SW 1271 (cell line): ENCODE data around the gene LLGL2.
A peak's percentile ranks its signal among the peaks of the same experiment; 100 is the strongest.

Experiments used
- DNase-seq, 2 experiments: peaks; one replicate each; lab custom pipeline; 2025; lab: John Stamatoyannopoulos, UW

Gene LLGL2

GRCh38 chr17:75521951-75522727 lies 3.4 kb upstream of the LLGL2 start:
- DNase-seq, result peak in 1 of 2 experiments; percentile 6

DNA sequence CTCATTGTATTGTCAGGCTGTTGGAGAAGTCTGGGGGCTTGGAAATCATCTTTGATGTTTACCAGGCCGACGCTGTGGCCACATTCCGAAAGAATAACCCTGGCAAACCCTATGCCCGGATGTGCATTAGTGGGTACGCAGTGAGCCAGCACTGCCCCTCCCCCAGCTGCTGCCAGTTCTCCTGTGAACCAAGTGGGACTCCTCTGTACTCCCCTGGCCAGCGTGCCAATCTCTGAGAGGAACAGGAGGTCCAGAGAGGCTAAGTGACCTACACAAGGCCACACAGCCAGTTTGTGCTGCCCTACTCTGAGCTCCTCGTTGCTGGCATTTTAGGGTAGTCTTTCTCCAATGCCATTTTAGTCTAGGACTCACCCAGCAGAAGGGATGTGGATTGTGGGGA lies 1.9 kb upstream of the LLGL2 start:
- no peak for DNase-seq

GRCh38 chr17:75524269-75524969 lies 1.1 kb upstream of the LLGL2 start:
- DNase-seq, result no peak

DNA sequence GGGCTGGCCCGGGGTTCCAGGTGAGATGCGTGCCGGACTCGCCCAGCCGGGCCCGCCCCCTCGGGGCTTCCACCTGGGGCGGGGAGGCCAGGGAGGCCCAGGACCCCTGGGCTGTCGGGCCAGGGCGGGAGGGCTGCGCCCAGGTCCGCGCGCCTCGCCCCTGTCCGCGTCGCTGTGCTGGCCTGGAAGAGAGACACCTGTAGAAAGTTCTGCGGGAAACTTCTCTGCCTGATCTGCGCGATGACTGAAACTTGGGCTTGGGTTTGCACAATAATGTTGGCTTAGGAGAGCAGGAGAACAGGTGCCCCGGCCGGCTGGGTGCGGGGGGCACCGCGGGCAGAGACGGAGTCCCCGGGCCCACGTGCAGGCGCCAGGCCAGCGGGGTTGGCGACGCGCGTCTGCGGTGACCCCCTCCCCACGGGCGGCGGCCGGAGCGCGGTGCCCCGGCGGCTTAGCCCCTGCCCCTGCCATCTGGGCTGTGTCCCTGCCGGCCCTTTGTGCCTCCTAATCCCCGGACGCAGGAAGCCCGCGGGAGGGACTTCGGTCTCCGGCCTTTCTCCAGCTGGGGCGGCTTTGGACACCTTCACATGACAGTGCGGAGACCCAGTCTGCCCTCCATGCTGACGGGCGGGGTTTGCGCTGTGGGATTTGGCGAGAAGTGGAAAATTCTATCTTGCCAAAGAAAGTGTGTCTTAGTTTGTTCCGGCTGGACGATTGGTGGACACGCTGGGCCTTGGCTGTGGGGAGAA lies 483 bp downstream of the LLGL2 start:
- no peak for DNase-seq

DNA sequence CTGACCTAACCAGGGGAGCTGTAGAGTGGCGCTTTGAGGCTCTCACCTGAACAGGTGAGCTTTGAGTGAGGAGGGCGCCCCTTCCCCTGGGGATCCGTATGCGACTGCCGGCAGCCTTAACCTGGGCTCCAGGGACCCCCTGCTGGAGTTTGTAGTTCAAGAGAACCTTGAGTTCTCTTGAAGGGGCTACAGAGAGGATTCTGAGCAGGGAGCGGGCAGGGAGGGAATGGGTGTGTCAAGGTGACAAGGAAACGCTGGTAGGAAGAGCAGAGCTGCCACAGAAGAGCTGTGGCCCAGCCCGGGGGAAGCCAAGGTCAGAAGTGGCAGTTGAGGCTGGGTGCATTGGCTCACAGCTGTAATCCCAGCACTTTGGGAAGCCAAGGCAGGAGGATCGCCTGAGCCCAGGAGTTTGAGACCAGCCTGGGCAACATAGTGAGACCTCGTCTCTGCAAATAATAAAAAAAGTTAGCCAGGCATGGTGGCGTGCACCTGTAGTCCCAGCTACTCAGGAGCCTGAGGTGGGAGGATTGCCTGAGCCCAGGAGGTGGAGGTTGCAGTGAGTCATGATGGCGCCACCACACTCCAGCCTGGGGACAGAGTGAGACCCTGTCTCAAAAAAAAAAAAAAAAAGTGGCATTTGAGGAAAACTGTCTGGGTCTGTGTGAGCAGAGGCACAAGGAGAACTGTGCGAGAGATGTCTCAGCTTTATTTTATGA lies 1.2 kb downstream of the LLGL2 start:
- DNase-seq, result no peak

DNA sequence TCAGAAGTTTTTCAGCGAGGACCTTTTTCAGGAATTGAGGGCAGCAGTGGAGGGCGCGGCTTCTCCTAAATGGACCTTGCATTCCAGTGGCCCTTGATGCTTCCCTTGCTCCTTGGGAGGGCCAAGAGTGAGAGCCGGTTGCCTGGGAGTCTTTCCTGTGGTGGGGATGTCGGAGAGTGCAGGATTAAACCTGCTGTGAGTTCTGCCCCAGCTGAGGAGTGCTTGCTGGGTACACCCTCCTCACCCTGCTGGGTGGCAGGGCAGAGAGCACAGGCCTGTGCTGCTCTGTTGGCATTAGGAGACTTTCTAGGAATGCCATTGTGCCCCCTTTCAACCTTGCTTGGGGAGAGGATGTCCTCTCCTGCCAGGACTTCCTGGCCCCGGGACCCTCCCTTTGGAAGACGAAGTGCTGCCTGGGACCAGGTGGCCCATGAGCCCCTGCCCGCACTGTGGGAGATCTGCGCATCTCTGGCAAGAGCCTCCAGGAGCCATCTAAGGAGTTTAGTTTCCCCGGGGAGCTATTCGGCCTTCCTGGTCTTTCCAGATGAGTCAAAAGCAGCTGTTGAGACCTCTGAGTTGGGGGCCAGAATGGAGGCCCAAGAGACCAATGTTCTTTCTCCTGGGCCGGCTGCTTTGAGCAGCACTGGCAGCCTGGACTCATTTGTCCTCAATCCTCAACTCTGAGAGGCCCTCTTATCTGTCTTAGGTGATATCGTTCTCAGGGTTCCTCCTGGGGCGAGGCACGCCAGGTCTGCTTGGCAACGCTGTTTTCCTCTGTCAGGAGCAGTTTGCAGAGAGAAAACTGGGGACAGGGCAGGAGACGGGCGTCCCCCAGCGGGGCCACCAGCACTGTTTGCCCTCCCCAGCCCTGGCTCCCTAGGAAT lies 5.6 kb downstream of the LLGL2 start:
- DNase-seq, result no peak

DNA sequence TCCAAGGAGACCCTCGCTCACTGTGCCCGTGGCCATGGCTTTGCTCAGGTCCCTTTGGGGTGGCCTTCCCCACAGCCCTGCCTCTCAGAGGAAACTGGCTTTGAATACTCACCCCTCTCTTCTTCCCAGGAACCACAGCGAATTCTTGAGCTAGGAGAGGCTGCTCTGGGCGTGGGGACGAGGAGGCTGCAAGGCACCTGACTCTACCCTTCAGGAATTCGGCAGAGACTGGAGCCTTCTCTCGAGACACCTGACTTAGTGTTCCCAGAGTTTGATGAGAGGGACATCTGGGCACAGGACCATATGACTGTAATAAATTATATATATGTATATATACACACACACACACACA lies 6.2 kb downstream of the LLGL2 start:
- no peak for DNase-seq

- no peak for DNase-seq
Measured at GRCh38 chr17:75535119-75535537, 9.6 kb downstream of the LLGL2 start.

GRCh38 chr17:75535871-75536270 lies 10.4 kb downstream of the LLGL2 start:
- no peak for DNase-seq

DNA sequence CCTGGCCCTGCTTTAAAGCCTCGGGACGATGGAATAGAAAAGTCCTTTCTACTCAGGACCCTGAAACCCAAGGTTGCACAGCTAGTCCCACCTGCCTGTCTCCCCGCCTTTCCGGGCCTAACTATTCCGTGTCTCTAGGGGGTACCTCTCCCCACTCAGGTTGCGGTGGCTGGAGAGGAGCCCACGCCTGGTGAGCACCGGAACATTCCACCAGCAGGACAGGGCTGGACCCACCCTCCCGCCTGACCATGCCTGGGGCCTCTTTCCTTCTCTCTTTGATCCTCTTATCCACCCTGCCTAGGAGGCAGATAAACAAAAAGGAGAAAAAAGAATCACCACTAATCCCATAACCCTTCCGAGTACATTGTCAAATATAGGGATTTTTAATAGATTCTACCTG lies 10.9 kb downstream of the LLGL2 start:
- no peak for DNase-seq

- no peak for DNase-seq
Measured at GRCh38 chr17:75539967-75540729, 14.7 kb downstream of the LLGL2 start.

DNA sequence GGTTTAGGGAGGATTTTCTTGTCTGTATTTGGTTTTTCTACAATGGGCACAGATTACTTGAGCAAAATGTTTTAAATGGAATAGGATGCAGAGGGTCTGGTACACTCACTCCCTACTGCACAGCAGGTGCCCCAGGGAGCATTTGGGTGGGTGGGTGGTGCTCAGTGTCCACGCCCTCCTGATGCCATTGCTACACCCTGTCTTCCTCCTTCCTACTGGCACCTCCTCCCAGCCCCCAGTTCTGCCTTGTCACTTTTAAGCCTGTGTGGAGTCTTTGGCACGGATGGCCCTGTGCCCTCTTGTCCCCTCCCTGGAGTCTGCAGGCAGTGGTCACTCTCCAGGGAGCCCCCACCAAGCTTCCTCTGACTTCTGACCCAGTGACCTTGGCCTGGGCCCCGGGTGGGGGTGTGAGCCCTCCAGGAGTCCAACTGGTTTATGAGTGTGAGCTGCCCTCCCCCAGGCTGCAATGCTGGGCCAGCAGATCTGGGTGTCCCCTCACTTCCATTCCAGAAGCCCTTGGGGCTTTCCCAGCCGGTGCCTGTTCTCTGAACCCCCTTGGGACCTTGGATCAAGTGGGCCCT lies 15.5 kb downstream of the LLGL2 start:
- DNase-seq, result no peak

- DNase-seq, result no peak
Measured at GRCh38 chr17:75542229-75542628, 16.7 kb downstream of the LLGL2 start.

- no peak for DNase-seq
Measured at GRCh38 chr17:75542728-75543336, 17.3 kb downstream of the LLGL2 start.

DNA sequence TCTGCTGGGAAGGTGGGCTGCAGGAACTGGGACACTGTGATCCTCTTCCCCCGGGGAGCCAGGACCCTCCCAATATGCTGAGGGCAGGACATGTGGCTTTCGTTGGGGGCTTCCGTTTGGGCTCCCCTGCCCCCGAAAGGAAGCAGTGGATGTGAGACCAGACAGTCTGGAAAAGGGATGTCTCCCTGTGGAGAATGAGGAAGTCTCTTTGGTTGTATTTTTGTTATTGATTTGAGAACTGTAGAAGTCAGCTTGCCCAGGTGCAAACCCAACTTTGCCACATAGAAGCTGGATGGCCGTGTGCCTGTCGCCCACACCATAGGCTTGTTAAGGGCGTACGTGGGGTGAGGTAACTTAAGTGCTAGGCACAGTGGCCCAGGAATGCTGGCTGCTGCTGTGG lies 18.8 kb downstream of the LLGL2 start:
- no peak for DNase-seq

GRCh38 chr17:75546181-75546580 lies 20.7 kb downstream of the LLGL2 start:
- DNase-seq, result no peak

- DNase-seq, result no peak
Measured at GRCh38 chr17:75547091-75547490, 21.6 kb downstream of the LLGL2 start.

DNA sequence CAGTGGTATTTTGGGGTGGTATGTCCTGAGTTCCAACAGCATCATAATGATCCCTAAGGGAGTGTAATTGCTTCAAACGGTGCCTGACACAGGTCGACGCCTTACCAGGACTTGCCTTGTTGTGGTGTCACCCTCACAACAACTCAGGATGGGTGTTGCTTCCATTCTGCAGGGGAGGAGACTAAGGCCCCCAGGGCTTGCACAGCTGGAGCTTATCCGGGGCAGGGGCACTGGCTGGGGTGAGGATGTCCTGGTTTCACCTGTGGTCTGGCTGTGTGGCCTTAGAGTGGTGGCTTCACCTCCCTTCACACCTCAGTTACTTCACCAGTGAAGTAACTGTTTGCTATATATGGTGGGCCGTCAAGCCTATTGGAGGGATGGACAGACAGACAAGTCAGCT lies 23.3 kb downstream of the LLGL2 start:
- no peak for DNase-seq

- no peak for DNase-seq
Measured at GRCh38 chr17:75549246-75550138, 24.0 kb downstream of the LLGL2 start.
